NOMO-1 treated with DMSO at 0.1 percent for 48 hours (cell line): ENCODE results near the gene CST9.
"Not testable (repeated sequence)": the region's sequence is repeated elsewhere in the genome, so short reads cannot be mapped to it uniquely, and the experiment has no call there.

ENCODE experiments used
- DNase-seq: peaks from one replicate; lab custom pipeline; 2025; ENCODE audit not compliant: unreplicated experiment; lab: John Stamatoyannopoulos, UW

Gene CST9

GRCh38 chr20:23624324-23624691 lies 18.6 kb upstream of the CST9 start:
- DNase-seq, result no peak

- DNase-seq, result no peak
These were observed 18.1 kb upstream of the CST9 start for GRCh38 chr20:23623666-23624323.

- peak; percentile 30 for DNase-seq
These were observed 17.2 kb upstream of the CST9 start for GRCh38 chr20:23622839-23623343.

- DNase-seq, result not testable (repeated sequence)
These were observed 16.7 kb upstream of the CST9 start for GRCh38 chr20:23622401-23622800.

GRCh38 chr20:23620670-23621386 lies 15.1 kb upstream of the CST9 start:
- DNase-seq, result not testable (repeated sequence)

GRCh38 chr20:23614163-23614562 lies 8.4 kb upstream of the CST9 start:
- DNase-seq, result no peak

- DNase-seq, result no peak
These were observed 8.0 kb upstream of the CST9 start for GRCh38 chr20:23613676-23614075.

- DNase-seq, result no peak
These were observed 6.7 kb upstream of the CST9 start for GRCh38 chr20:23612396-23612795.

GRCh38 chr20:23609486-23610109 lies 3.9 kb upstream of the CST9 start:
- no peak for DNase-seq

- no peak for DNase-seq
These were observed 2.6 kb upstream of the CST9 start for GRCh38 chr20:23608251-23608846.

- DNase-seq, result no peak
These were observed 2.0 kb upstream of the CST9 start for GRCh38 chr20:23607497-23608245.

- DNase-seq, result peak; percentile 51
These were observed 934 bp upstream of the CST9 start for GRCh38 chr20:23606652-23607049.

GRCh38 chr20:23604306-23604705 lies 1.4 kb downstream of the CST9 start:
- no peak for DNase-seq

GRCh38 chr20:23603321-23603720 lies 2.4 kb downstream of the CST9 start:
- DNase-seq, result no peak

GRCh38 chr20:23602699-23603098 lies 3.0 kb downstream of the CST9 start:
- DNase-seq, result no peak

- peak; percentile 87 for DNase-seq
These were observed 3.5 kb downstream of the CST9 start for GRCh38 chr20:23602241-23602640.

- DNase-seq, result no peak
These were observed 4.0 kb downstream of the CST9 start for GRCh38 chr20:23601715-23602114.

GRCh38 chr20:23598481-23598880 lies 7.2 kb downstream of the CST9 start:
- peak; percentile 19 for DNase-seq

- DNase-seq, result peak; percentile 54
These were observed 9.0 kb downstream of the CST9 start for GRCh38 chr20:23596579-23597250.

GRCh38 chr20:23595941-23596340 lies 9.8 kb downstream of the CST9 start:
- DNase-seq, result no peak
